GM20431 (cell line): Measurements from ENCODE around the gene CACNB3.
"Not testable (repeated sequence)": the region's sequence is repeated elsewhere in the genome, so short reads cannot be mapped to it uniquely, and the experiment has no call there.

Experiments
- in situ Hi-C: fragments of 300-500 bp; cut with MseI, MboI; formaldehyde crosslinking; loops from one replicate; pipeline ENCODE4 v1.15.0; 2020; ENCODE audit warnings: low sequenced_read_pairs; ENCODE audit not compliant: unreplicated experiment

The CACNB3 gene

DNA sequence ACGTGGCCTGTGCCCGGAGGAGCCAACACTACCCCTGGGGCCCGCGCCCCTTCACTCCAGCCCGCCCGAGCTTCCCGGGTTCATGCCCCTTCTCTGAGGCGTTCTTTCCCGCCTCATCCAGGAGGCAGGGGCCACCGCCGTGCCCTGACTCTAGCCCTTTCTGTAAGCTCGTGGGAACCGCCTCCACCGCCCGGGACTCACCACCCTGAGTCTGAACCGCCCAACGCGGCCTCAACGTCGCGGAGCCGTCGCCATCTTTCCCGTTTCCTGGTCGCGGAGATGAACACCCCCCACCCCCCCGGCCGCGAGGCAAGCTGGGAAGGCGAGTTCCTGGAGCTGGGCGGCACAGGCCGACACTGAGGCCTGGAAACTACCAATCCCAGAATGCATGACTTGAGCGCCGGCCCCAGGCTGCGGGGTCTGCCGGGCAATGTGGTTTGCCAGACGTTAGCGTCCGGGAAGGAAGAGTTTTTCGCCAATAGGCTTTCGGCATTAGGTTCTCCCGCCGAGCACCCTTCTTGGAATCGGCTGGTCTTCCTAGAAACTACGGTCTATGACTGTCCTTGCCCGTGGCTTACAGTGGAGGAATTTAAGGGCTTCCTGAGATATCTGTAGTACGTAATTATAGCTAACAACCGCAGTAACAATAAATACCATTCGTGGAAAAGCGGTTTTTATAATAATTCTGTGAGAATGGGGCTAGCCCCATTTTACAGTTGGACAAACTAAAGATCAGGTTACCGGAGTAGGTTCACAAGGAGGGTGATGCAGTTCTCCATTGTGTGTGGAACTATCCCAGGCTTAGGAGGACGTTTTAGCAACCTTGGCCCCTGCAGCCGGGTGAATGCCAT, 33.8 kb downstream of the CACNB3 start, which contains the start of gene DDX23:
TSS of gene DDX23 (minus strand) at position 281 of the 851 bp plus-strand sequence. CDS start 6,381 bp downstream, outside the sequence.
- in situ Hi-C loops: no loop called here

DNA sequence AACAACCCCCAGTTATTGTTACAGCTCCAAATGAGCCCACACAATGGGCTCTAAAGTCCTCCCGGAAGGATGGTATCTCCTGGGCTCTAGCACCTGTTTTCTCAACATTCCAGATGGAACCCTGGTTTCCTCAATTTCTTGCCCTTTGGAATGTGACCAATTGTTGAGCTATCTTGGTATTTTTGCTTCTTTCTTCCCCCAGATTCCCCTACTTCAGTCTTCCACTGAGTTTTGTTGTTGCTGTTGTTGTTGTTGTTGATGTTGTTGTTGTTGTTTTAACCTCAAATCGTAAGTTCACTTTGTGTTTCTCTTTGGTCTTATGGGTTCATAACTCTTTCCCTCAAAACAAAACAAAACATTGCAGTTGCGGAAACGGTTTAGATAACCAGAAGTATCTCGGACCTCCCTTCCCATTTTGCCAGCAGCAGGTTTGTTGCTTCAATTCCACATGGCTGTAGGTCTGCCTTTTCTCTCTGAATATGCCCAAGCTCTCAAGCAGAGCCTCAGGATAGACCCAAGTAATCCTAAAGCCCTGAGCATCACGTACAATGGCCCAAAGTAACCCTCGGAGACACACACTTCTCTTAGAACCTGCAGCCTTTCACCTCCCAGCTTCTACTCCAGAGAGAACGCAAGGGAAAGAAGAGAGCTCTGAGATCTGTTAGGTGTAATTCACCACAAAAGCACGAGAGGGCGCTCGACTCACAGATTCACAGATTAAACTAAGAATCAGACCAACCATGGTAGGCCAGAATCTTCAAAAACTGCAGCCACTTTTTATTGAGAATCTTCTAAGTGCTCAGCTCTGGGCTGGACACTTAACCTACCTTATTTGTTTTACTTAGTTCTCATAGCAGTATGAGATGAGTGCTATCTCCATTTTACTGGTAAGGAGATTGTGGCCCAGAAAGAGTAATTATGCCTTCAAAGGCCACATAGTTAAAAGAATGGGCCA, 34.7 kb downstream of the CACNB3 start:
- in situ Hi-C loops: no loop called here

DNA sequence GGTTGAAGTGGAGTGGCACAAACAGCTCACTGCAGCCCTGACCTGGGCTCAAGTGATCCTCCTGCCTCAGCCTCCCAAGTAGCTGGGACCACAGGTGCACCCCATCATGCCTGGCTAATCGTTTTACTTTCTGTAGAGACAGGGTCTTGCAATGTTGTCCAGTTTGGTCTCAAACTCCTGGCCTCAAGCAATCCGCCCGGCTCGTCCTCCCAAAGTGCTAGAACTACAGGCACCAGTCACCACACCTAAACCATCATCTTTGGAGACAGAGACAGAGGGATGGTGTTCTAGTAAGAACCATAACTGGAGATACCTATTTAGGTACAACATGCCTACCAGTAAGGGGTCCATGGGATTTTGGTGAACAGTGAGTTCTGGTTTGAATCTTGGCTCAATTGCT, 36.2 kb downstream of the CACNB3 start:
- in situ Hi-C loops: no loop called here

DNA sequence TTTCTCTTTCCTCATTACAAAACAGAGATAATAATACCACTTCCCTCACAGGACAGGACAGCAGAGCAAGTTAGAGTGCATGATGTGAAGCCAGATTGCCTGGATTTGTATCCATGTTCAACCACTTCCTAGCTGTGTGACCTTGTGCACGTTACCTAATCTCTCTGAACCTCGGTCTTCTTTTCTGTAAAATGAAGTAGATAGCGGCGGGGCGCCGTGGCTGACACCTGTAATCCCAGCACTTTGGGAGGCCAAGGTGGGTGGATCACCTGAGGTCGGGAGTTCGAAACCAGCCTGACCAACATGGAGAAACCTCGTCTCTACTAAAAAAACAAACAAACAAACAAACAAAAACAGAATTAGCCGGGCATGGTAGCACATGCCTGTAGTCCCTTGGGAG, 36.6 kb downstream of the CACNB3 start:
- in situ Hi-C loops: not testable (repeated sequence)

DNA sequence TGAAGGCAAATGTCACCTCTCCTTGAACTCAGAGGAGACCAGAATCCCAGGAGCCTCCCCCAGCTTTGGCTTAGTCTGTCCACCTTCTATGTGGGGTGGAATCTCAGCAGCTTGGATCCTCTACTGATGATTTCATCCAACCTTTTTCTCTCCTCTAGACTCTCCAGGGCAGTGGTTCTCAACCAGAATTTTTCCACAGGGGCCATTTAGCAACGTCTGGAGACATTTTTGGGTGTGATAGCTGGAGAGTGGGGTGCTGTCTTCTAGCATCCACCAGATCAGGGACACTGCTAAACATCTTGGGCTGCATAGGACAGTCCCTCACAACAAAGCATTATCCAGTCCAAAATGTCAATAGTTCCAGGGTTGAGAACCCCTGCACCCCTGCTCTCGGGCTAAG, 38.1 kb downstream of the CACNB3 start:
- in situ Hi-C loops: no loop called here

DNA sequence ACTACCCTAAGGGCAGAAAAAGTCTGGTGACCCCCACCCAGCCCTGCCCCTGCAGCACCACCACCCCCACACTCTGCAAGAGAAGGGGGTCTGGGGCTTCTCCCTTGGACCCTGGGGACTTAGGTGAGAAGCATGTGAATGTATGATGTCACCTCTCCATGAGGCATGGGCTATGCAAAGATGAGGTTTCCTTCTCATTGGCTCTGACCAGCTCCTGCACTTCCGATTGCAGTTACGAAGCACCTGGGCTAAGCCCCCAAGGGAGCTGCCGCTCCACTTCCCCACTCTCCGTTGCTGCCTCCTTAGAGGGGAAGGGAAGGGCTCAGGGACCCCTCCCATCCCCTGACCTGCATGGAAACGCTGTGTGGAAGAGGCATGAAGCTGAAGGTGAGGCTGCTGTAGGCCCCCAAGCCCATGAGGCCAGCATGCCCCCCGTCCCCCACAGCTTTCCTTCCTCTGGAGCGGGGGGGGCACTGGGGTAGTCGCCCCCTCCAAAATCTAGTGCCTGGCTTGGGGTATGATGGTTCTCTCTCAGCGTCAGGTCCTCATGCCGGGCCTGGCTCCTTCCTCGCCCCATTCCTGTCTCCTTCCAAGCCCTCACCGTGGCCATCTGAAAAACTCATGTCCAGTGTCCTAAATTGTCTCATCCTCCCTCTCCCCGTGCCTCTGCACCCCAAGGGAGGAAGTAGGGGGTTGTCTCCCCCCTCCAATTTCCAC, 39.1 kb downstream of the CACNB3 start:
- in situ Hi-C loops: no loop called here

DNA sequence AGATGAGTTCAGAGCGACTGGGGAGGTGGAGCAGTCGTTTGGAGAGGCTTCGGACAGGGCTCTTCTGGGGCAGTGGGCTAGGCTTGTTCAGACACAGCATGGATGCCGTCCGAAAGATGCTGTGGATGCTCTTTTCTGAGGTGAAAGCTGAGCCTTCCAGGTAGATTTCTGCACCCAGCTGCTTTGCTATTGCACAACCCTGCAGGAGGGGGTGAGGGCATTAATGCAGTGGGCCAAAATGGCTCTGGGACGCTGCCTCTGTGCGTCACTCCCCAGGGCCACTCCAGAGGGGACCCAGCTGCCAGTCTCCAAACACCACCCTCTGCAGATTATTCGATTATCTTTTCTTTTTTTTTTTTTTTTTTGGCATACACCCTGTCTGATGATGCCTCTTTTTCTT, 39.7 kb downstream of the CACNB3 start:
- in situ Hi-C loops: no loop called here

DNA sequence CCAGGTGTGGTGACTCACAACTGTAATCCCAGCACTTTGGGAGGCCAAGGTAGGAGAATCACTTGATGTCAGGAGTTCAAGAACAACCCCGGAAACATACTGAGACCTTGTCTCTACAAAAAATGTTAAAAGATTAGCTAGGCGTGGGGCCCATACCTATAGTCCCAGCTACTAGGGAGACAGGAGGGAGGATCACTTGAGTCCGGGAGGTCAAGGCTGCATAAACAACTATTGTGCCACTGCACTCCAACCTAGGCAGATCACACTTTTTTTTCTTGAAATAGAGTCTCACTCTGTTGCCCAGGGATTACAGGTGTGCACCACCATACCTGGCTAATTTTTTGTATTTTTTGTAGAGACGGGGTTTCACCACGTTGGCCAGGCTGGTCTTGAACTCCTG, 41.3 kb downstream of the CACNB3 start:
- in situ Hi-C loops: no loop called here

DNA sequence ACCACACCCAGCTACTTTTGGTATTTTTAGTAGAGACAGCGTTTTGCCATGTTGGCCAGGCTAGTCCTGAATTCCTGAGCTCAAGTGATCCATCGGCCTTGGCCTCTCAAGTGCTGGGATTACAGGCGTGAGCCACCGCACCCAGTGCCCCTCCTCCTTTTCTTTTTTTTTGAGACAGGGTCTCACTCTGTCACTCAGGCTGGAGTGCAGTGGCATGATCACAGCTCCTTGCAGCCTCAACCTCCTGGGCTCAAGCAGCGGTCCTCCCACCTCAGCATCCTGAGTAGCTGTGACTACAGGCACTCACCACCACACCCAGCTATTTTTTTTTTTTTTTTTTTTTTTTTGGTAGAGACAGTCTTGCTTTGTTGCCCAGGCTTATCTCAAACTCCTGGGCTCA, 41.9 kb downstream of the CACNB3 start:
- in situ Hi-C loops: not testable (repeated sequence)

DNA sequence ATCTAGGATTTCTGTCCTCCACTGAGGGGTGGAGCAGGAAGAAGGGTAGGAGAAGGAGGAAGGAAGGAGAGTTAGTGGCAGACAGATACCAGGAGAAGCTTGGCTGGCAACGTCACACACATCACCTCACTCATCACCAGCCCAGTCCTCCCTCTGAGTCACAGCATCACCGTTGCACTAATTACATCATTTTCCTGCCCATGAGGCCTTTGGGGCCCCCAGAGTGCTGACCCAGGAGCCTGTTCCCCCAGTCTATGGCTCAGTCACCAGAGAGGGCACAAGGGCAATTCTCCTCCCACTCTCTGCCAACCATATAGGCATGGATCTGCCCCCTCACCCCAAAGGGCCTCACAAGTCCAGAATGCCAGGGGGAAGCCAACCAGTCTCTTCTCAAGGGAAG, 42.8 kb downstream of the CACNB3 start:
- in situ Hi-C loops: no loop called here

DNA sequence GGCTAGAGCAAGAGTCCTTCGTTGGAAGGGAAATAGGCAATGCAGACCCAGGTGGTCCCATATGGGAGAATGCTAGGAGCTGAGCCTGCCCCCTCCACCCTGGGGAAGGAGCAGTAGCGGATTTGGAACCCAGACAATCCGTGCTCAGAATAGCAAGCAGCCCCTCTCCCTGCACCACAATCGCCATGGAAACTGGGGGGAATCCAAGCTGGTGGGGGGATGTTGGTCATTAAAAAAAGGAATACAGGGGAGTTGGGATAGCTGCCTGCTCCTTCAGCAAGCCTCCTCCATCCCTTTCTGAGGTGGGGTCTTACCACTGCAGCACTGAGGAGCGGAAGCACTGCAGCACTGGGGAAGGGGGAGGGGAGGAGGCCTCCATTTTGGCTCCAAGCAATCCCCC, 44.5 kb downstream of the CACNB3 start:
- in situ Hi-C loops: no loop called here

DNA sequence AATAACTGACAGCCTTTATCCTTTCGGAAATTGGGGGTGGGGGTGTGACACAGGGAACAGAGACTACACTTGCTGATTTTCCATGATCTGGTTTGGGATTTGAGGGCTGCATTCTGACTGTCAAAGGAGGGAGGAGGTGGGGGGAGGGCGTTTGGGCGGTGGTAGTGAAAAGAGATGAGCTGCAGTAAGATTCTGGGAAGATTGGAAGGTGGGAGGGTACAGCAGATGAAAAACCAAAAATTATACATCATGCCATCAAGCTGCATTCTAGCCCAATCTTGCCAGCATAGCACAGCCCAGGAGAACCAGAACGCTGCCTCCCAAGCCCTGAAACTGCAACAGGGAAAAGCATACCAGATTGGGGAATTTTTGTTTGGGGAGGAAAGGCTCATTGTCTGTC, 45.0 kb downstream of the CACNB3 start:
- in situ Hi-C loops: no loop called here

DNA sequence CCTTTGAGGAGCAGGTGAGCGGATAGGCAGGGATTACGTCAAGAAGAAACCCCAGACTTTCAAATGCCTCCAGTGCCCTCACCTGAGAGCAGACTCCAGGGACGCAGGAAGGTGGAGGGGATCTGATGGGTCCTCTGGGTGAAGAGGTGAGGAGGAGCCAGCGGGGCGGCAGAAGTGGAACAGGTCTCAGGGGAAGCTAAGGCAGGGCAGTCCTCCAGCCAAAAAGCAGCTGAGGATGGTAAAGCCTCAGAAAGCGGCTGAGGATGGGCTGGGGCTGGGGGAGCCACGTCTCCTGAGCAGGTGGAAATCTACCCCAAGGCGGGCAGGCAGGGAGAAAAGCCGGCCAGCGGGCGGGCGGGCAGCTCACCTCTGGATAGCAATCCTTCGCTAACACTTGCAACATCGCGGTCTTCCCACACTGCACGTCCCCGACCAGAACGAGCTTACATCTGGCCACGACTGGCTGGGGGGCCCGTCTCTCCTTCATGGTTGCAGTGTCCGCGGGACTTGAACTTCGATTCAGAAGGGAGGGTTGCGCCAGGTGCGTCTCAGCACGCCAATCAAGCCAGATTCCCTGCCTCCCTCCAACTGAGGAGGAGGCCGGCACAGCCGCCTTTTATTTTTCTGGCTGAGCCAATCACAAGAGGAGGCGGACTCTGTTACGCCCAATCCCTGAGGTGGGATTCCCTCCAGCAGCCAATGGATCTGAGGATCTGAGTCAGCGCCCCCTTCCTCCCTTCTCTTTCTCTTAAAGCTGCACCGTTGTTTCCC, 47.2 kb downstream of the CACNB3 start, which contains the start of gene RND1:
TSS of gene RND1 (minus strand) at position 590 of the 771 bp plus-strand sequence. CDS start at position 487, 103 bp downstream.
- in situ Hi-C loops: no loop called here

DNA sequence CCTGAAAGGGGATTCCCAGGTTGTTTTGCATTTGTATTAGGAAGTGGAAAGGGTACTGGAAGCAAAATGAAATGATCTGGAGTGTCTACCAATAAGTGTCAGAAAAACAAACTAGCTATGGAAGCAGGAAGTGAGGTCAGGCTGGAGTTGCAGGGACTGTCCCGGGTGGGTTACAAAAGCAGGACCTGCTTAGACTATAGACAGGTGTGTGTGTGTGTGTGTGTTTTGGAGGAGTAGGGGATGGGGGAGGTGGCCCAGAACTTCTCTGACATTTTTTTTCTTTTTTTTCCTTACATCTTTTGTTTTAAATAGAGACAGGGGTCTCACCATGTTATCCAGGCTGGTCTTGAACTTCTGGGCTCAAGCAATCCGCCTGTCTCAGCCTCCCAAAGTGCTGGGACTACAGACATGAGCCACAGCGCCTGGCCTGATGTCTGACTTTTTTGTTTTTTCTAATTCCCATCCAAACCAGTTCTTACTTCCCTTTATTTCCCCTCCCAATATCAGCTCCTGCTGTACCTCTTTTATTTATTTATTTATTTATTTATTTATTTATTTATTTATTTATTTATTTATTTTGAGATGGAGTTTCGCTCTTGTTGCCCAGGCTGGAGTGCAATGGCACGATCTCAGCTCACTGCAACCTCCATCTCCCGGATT, 47.9 kb downstream of the CACNB3 start:
- in situ Hi-C loops: no loop called here

DNA sequence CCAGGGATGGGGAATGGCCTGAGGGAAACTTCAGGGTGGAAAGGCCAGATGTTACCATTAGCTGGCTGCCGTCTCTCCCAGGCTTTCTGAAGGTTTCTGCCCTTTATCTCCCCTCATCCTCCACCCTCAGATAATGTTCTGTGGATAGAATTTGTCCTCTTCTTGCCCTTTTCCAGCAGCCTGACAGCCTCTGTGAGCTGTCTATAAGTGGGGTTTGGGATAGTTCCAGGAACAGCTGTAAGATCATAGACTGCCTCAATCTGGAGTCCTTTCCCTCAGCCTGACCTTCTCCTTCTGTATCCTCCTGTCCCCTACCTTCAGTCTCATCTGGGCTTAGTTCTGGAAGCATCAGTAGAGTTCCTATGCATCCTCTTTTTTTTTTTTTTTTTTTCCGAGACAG, 50.2 kb downstream of the CACNB3 start:
- in situ Hi-C loops: no loop called here

DNA sequence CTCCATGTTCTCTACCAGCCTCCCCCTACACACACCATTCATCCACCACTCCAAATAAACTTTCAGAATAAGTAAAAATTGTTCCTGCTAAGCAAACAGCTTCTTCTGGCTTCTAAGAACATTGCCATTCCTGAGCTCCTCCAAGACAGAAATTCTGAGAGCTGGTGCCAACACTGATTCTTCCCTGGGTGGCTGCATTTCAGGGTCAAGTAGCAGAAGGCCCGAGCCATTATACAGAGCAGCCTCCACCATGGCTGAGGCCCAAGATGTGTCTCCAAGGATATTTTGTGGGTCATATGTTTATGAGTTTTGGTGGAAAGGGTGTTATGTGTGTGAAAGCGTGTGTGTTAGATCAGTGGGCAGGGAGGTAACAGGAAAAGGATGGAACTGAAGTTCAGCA, 50.9 kb downstream of the CACNB3 start:
- in situ Hi-C loops: no loop called here

DNA sequence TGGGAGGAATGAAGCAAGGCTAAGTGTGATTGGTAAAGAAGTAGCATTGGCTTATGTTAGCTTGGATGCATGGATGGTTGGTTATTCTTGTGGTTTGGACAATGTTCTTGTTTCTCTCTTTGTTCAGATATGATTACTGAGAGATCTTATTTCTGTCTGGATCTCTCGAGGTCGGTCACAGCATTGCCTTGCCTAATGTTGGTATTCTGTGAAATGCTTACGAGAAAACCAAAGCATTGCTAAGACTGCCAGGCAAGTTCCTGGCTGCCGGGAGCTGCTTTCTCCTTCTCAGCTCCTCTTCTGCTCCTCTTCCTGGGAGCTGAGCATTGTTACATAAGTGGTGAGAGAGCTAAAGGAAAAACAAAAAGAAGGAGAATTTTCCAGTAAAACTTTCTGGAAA, 54.8 kb downstream of the CACNB3 start:
- in situ Hi-C loops: no loop called here

DNA sequence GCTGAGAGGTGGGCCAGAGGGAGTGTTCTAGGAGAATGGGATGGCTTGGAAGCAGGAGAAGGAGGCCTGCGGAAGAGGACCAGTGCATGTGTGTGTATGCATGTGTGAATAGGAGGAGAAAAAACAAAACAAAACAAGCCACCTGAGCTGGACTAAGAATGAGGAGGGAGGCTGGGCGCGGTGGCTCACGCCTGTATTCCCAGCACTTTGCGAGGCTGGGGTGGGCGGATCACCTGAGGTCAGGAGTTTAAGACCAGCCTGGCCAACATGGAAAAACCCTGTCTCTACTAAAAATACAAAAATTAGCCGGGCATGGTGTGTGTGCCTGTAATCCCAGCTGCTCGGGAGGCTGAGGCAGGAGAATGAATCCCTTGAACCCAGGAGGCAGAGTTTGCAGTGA, 55.2 kb downstream of the CACNB3 start:
- in situ Hi-C loops: not testable (repeated sequence)

DNA sequence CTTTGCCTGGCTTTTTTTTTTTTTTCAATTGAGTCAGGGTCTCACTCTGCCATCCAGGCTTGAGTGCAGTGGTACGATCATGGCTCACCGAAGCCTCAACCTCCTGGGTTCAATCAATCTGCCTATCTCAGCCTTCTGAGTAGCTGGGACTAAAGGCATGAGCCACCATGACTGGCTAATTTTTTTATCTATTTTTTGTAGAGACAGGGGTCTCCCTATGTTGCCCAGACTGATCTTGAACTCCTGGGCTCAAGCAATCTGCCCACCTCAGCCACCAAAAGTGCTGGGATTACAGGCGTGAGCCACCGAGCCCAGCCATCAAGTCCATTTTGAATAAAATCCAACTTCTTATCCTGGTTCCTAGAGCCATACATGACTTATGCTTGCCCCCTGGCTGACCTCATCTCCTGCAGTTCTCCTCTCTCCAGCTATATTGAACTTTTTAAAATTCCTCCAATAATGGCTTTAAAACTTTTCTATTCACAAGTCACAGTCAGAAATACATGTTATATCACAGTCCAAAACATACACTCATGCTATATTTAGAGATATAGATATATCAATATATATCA, 57.7 kb downstream of the CACNB3 start:
- in situ Hi-C loops: no loop called here
